ELF-1 (cell line): ENCODE results near the gene TMEM88.

Experiments used
- DNase-seq: peaks from one replicate; pipeline ENCODE4 v3.0.0-alpha.2; 2016; ENCODE audit warnings: low read depth, low spot score

TMEM88 gene

DNA sequence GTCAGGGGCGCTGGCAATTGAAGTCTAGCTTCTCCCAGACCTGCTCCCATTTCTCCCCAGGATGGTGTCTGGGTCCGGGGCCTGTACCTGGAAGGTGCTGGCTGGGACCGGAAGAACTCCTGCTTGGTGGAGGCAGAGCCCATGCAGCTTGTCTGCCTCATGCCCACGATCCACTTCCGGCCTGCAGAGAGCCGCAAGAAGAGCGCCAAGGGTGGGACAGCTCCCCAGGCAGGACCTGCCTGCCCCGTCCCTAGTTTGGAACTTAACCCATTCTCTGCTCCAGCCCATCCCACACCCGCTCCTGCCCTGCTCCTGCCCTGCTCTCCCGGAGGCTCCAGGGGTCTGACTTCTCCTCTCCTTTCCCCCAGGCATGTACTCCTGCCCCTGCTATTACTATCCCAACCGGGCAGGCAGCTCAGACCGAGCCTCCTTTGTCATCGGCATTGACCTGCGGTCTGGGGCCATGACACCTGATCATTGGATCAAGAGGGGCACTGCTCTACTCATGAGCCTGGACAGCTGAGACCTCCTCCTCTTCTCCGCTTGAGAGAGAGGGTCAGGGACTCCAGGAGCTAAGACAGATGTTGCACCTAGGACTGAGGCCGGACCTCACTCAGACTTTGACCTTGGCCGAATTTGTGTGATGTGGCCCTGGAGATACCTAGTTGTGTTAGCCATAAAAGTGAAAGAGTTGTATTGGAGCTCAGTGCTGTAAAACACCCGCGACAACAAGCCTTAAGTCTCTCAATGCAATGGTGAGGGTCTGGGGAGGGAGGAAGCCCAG is 21.7 kb upstream of the TMEM88 start:
- DNase-seq = no peak

DNA sequence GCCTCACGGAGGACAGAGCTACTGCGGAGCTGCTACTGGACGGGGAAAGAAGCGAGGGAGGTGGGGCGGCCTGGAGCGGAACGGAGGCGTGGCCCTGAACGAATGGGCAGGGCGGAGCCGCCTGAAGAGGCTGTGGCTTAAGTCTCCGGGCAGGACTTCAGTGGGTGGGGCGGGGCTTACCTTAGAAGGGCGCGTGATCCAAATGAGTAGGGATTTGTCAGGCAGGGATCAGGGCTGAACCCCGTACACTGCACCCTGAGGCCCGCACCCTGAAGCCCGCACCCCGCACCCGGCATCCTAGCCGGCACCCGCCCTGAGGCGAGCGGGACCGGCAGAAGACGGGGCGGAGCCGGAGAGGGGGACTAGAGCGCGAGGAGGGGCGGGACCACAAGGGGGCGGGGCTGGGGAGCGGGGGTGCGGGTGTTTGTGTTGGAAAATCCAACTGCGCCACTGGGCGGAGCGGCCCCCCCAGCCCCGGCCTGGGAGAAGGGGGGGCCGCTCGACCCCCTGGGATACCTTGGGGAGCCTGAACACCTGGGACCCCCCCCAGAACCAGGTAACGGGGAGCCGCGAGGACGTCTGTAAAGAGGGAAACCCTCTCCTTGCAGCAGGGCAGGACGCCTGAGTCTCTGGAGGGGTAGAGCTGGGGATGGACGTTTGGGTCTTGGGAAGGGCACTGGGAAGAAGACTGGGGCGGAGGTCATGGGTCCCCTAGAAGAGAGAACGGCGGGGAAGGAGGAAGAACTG is 20.9 kb upstream of the TMEM88 start, which contains the start of gene KDM6B:
KDM6B (plus strand) TSS at position 423 of the 747 bp plus-strand sequence. CDS start 11,338 bp downstream, outside the sequence.
- peak; percentile 98 for DNase-seq

DNA sequence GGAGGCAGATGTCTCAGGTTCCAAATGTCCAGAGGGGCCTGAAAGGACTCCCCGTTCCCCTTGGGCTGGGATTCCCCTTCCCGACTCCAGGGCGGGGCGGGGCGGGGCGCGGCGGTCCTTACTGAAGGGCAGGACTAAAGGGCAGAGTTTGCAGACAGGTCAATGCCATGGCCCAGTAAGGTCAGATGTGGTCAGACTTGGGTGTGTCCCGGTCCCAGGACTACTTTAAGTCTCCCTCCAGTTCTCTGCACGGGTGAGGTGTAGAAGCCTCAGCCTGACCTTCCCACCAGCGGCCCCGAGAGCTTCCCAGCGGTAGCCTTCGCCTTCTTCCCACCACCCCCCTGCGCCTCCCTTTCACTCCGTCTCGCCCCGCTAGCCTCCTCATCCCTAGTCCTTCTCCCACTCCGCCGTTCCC is 20.3 kb upstream of the TMEM88 start:
- peak; percentile 60 for DNase-seq

DNA sequence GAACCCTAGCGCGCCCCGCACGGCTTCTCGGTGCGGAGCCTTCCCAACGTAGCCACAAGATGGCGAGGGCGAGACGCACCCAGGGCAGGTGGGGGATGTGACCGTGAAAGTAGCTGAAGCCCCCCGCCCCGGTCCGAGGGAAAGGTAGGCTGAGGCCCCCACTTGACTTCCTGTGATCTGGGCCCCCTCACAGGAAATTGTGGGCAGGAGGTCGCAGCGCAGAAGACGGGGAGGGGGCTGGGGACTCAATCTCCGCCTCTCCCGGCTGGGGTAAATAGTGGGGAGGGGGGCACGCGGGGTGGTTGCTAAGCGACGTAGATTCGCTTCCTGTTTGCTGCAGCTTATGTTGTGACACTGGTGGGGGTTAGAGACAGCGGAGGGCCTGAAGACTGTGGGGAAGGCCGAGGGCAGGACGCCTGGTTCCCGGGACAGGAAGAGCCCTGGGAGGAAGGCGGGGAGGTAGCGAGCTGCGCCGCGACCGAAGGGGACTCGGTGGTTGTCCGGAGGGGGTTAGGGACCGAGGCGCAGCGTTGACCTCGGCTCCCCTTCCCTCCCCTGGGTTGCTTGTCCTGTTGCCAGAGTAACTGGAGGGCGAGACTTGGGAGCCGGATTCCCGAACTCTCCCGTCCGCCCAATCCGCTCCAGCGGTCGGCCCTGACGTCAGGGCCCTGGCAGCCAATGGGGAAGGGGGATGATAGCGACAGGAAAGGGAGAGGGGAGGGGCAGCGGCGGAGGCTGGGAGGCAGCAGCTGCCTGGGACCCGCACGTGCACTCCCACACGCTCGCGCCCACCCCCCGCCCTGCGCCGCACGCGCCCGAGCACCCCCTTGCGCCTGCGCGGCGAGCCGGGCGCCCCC is 19.7 kb upstream of the TMEM88 start:
- peak; percentile 99 for DNase-seq

DNA sequence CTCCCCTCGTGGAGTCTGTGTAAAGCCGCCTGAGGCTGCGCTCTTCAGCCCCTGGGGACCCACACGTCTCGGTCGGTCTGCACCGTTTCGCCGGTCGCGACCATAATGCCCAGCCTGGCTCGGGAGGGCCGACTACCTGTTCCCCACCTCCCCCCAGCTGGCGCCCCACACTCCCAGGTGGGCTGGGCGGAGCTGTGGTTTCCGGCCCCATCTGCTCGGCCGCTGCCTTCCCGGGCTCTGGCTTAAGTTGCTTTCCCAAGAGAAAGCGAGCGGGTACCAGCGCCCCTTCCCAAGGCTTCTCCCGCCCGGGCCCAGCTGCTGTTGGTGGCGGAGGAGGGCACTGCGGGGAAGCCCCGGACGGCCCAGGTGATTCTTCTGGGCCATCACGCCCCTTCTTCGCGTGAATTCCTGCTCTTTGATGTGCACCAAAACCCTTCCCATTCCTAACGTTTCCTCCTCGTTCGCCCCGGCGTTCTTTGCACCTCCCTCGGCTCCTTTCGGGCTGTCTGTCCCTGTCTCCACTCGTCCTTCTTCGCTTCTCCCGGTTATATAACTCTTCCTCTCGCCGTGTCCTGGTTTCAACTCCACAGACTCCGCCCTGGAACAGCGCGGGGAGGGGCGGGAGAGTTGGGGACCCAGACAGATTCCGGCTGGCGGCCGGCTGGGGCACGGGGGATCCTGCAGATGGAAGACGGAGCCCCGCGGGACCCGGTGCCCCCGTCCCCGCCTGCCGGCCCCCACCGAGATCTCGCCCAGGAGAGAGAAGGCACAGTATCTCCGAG is 18.9 kb upstream of the TMEM88 start:
- peak; percentile 82 for DNase-seq

DNA sequence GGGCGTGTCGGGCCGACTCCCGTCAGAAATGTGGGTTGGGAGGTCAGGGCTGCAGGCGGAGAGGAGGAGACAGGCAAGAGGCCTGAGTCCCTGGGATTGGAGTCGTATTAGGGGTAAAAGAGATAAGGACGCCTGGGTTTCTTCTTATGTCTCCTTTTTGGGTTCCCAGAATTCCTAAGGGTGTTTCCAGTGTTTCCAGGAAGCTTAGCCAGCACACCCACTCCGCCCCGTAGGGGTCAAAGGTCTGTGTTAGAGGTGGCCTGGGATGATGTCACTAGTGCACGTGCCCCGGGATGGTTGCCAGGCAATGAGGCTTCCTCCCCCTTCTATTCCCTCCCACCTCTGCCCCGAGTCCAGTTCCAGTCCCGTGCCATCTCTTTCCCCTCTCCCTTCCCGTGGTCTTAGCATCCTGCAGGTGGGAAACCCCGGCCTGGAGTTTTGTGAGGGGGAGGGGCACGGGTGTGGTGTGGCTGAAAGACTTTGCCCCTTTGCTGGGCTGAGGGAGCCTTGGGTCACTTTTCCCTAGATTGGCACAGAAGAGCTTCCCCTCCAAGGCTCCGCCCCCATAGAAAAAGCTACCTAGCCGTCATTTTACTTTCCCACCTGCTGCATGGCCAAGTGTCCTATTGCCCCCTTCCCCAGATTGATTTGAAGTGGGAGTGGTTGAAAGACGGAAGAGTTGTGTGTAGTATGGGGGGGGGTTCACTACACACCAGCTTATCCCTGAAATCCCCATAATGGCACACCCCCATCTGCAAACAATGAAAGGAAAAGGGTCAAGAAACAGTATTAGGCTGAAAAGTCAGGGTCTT is 18.1 kb upstream of the TMEM88 start:
- peak; percentile 99 for DNase-seq

DNA sequence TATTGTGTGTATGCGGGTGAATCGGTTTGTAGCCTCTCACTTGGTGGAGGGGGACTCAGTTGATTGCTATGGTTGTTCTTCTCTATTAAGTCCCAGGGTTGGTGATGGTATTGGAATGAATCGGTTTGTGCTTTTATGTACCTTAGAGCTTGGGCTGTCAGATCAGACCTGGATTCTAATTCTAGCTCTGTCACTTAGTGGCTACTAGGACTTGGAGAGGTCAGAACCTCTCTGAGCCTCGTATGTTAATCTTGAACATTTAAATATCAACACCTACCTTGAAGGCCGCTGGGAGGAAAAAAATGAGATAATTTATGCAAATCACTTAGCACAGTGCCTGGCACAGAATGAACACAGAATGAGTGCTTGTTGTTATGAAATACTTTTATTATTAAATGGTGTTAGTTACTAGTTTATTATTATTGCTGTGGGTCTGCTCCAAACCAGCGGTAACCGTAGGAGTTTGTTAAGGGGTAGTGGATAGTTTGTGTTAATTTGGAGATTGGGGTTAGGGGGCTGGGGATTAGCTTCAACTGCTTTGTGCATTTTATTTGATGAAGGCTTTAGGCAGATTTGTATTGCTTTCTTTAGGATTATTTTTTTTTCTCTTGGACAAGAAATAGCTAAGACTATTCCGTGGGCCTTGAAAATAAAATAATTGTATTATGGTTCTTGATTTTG is 17.3 kb upstream of the TMEM88 start:
- no peak for DNase-seq

- DNase-seq = peak; percentile 85
Observed at GRCh38 chr17:7838090-7839075, 16.5 kb upstream of the TMEM88 start.

- peak; percentile 81 for DNase-seq
Observed at GRCh38 chr17:7839190-7839875, 15.5 kb upstream of the TMEM88 start.

- no peak for DNase-seq
Observed at GRCh38 chr17:7839876-7840261, 15.0 kb upstream of the TMEM88 start.

- DNase-seq = no peak
Observed at GRCh38 chr17:7840441-7840840, 14.4 kb upstream of the TMEM88 start.

DNA sequence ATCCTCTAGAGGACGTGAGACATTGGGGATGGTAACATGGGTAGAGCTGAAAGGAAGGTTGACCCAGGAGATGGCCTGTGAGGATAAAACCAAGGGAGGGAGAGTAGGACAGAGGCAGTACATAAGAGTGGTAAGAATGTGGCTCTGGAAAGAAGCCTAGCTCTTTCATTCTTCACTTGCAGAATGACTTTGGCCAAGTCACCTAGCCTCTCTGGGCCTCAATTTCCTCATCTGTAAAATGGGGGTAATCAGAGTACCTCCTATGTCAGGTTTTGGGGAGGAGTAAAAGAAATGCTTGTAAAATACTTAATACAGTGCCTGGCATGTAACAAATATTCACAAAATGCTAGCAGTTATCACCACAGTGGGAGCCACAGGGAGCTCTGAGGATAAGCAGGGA is 14.0 kb upstream of the TMEM88 start:
- DNase-seq = no peak

DNA sequence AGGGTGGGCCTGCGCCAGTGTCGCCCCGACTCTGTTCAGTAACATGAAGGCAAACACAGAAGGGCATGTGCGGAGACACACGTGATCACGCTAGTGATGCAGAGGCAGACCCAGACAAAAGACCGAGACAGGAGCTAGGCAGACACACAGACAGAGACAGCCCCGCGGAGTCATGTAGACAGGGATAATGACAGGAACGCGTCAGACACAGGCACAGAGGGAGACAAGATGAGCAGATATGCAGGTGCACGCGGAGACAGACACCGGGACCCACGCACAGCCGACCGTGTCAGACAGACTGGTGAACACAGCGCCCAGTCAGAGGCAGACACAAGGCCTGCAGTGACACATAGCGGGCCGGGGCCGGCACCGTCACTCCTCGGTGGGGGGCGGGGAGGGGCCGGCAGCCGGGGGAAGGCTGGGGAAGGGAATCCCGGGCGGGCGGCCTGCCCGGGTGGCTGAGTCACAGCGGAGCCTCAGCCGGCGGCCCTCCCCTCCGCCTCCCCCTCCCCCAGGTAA is 13.4 kb upstream of the TMEM88 start:
- DNase-seq = peak; percentile 74

GRCh38 chr17:7841915-7842379 is 12.9 kb upstream of the TMEM88 start:
- DNase-seq = peak; percentile 93

GRCh38 chr17:7842380-7843256 is 12.2 kb upstream of the TMEM88 start:
- DNase-seq = peak; percentile 70

DNA sequence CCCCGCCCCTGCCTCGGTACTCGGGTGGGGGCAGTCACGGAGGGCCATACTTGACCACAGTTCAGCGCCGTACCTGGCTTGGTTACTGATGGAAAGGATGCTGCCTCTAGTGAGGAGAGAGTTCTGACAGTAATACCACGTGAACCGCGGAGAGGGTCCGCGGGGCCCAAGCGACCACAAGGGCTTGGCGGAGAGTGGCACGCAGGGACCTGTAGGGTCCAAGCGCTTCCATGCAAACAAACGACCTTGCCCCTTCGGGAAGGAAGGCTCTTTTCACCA is 11.7 kb upstream of the TMEM88 start:
- peak; percentile 68 for DNase-seq
